Measurements from ENCODE around the gene SMTNL2.

DNA sequence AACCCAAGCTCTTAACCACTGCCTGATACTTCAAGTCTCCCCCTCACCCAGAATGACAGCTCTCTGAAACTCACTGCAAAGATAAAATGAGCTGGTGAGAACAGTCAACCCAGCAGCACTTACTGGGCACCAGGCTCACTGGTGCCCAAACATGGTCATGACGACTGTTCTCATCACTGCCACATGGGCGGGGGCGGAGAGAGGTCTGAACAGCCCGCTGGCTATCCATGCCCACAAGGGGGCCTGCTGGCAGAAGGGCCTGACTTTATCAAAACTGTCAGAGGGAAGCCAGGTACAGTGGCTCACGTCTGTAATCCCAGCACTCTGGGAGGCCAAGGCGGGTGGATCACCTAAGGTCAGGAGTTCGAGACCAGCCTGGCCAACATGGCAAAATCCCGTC is 33.2 kb upstream of the SMTNL2 start:
- no peak for TF ChIP-seq CBX5 (IDR thresholded peaks at IDR 0.05; ENCODE audit: borderline replicate concordance, low read depth)
- TF ChIP-seq ELF2 (CRISPR knock-in tag; IDR thresholded peaks at IDR 0.05): no peak
- TF ChIP-seq SMAD3 (CRISPR knock-in tag; conservative IDR thresholded peaks at IDR 0.05): no peak
- TF ChIP-seq CTCF (IDR thresholded peaks at IDR 0.05 in 2 of 3, conservative IDR thresholded peaks at IDR 0.05 in 1 of 3; ENCODE audit: insufficient read depth in 2 of 3, low read depth in 1 of 3, low read length in 3 of 3): no peak
- no peak for TF ChIP-seq SP1 (CRISPR knock-in tag; IDR thresholded peaks at IDR 0.05)
- TF ChIP-seq ZNF140 (CRISPR knock-in tag; IDR thresholded peaks at IDR 0.05): no peak
- TF ChIP-seq MXI1 (IDR thresholded peaks at IDR 0.05; ENCODE audit: low read depth, low read length): no peak
- TF ChIP-seq, protein P1, sequence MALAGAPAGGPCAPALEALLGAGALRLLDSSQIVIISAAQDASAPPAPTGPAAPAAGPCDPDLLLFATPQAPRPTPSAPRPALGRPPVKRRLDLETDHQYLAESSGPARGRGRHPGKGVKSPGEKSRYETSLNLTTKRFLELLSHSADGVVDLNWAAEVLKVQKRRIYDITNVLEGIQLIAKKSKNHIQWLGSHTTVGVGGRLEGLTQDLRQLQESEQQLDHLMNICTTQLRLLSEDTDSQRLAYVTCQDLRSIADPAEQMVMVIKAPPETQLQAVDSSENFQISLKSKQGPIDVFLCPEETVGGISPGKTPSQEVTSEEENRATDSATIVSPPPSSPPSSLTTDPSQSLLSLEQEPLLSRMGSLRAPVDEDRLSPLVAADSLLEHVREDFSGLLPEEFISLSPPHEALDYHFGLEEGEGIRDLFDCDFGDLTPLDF (CRISPR knock-in tag; IDR thresholded peaks at IDR 0.05): no peak
